SH-SY5Y (cell line): ENCODE data around the gene FYTTD1.

ENCODE experiments used
- GATA2 ChIP-seq: IDR thresholded peaks from 2 replicates; pipeline ENCODE4 v1.6.1; 2011; ENCODE audit warnings: mild to moderate bottlenecking, low read depth, low read length
- GATA3 ChIP-seq: IDR thresholded peaks from 2 replicates; pipeline ENCODE4 v1.6.1; 2011; ENCODE audit warnings: low read depth, mild to moderate bottlenecking, low read length, moderate library complexity

Gene FYTTD1

GRCh38 chr3:197734667-197735318 is 14.9 kb upstream of the FYTTD1 start:
- TF ChIP-seq GATA2, result no peak

GRCh38 chr3:197736010-197736490 is 13.6 kb upstream of the FYTTD1 start:
- no peak for TF ChIP-seq GATA3
- TF ChIP-seq GATA2, result no peak

GRCh38 chr3:197736491-197737318 is 13.0 kb upstream of the FYTTD1 start, which contains the start of gene RUBCN:
RUBCN (minus strand) TSS chr3:197736904; CDS start chr3:197736719, 185 bp downstream.
- TF ChIP-seq GATA2, result no peak
- TF ChIP-seq GATA3, result no peak

- no peak for TF ChIP-seq GATA2
- no peak for TF ChIP-seq GATA3
Measured at GRCh38 chr3:197737319-197737649, 12.4 kb upstream of the FYTTD1 start.

- TF ChIP-seq GATA3, result no peak
Measured at GRCh38 chr3:197737749-197738462, 11.8 kb upstream of the FYTTD1 start.

GRCh38 chr3:197742787-197743186 is 6.9 kb upstream of the FYTTD1 start:
- no peak for TF ChIP-seq GATA2
- TF ChIP-seq GATA3, result no peak

GRCh38 chr3:197746209-197746608 is 3.5 kb upstream of the FYTTD1 start:
- no peak for TF ChIP-seq GATA3
- no peak for TF ChIP-seq GATA2

GRCh38 chr3:197746801-197747237 is 2.9 kb upstream of the FYTTD1 start:
- no peak for TF ChIP-seq GATA2
- TF ChIP-seq GATA3, result no peak

- TF ChIP-seq GATA2, result no peak
- no peak for TF ChIP-seq GATA3
Measured at GRCh38 chr3:197748597-197749314, 927 bp upstream of the FYTTD1 start.

- no peak for TF ChIP-seq GATA2
- no peak for TF ChIP-seq GATA3
Measured at GRCh38 chr3:197749315-197749600, 425 bp upstream of the FYTTD1 start.

GRCh38 chr3:197750396-197750831 is 731 bp downstream of the FYTTD1 start:
- TF ChIP-seq GATA2 (no peak), GATA3 (no peak)

GRCh38 chr3:197750858-197751737 is 1.4 kb downstream of the FYTTD1 start:
- TF ChIP-seq GATA2 (no peak), GATA3 (no peak)

- TF ChIP-seq GATA3 (no peak), GATA2 (no peak)
Measured at GRCh38 chr3:197752107-197752506, 2.4 kb downstream of the FYTTD1 start.
